HG03175 (cell line): ENCODE measurements around the gene RPL10A.
"Not testable (repeated sequence)": the region's sequence is repeated elsewhere in the genome, so short reads cannot be mapped to it uniquely, and the experiment has no call there.

ENCODE experiments used
- ATAC-seq: cut with Tn5 transposase; IDR thresholded peaks from one replicate; pipeline ENCODE4 v1.9.1; 2021; ENCODE audit warnings: mild to moderate bottlenecking, moderate library complexity; ENCODE audit not compliant: unreplicated experiment

Gene RPL10A

DNA sequence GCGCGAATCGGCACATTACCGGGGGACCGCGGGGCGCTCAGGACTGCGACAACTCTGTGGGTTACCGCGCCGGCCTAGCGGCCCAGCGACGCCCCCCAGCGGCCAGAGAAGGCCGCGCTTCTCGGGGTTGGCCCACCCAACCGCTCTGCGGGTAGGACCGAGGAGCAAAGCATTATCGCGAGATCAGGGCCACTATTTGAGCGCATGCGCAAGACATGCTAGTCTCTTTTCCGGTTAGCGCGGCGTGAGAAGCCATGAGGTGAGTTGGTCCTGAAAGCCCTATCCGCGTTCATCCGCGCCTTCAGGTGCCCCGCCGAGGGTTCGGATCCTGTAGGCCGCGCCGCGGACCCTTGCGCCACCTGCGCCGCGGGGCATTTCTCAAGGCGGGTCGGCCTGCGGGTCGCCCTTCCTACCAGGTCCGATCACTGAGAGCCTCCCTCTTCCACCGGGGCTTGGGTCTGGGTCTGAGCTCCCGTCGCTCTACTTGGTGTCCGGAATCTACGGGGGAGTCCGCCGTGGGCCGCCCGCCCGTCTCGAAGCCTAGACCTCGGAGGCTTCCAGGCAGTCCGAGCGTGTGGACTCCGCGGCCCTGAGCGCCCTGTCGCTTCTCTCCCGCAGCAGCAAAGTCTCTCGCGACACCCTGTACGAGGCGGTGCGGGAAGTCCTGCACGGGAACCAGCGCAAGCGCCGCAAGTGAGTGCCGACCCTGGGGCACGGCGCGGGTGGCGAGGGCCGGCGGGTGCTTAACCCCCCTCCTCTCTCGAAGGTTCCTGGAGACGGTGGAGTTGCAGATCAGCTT lies at the start of gene RPL10A:
Gene RPL10A, plus strand, starts transcription at position 221 of the 799 bp plus-strand sequence. Its CDS starts 34 bp downstream, at position 255.
- peak; percentile 75 for ATAC-seq

DNA sequence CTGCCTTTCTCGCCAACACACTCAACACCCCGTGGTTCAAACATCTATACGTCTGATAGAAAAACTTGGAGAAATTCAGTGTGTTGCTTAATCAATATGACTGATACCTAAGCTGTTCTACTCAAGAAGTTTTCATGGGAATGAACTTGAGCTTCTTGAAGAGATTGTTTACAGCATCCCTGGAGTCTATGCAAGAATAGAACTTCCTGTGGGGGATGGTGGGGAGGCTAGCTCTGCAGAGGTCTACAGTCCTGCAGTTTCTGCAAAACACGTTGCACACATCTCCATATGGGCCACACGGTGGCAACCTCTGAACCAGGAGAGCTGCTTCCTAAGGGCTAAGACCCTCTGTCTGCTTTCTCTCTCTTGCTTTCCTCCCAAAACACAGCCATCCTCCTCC lies 48.8 kb upstream of the RPL10A start:
- no peak for ATAC-seq

DNA sequence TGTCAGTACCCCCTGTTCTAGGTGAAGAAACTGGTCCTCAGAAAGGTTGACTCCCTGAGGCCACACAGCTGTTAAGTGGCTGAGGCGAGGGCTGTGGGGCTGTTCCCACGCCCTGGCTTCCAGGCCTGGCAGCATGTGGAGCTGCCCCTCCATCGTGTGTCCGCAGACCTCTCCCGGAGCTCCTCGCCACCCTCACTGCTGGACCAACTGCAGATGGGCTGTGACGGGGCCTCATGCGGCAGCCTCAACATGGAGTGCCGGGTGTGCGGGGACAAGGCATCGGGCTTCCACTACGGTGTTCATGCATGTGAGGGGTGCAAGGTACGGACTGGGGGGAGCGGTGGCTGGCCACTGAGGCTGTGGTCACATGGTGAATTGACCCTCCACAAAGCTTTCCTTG lies 48.2 kb upstream of the RPL10A start:
- ATAC-seq, result no peak

DNA sequence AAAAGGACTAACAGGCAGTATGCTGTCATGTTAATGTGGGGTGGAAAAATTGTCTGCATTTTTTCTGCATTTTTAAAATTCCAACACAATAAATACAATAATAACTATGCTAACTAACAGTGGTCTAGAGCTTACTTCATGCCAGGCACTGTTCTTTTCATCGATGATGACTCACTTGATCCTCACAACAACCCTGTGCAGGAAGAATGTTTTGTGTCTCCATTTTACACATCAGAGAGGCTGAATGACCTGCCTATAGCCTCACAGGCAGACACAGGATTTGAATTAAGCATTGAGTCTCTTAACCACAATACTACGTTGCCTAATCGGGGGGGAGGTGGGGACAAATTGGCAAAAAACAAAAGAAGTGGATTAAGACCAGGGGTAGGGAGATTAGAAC lies 42.9 kb upstream of the RPL10A start:
- no peak for ATAC-seq

DNA sequence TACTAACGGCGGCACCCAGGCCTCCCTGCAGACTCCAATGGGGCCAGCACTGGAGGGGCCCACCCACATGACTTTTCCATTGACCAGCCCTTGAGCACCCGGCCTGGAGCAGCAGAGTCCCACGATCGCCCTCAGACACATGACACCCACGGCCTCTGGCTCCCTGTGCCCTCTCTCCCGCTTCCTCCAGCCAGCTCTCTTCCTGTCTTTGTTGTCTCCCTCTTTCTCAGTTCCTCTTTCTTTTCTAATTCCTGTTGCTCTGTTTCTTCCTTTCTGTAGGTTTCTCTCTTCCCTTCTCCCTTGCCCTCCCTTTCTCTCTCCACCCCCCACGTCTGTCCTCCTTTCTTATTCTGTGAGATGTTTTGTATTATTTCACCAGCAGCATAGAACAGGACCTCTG lies 42.1 kb upstream of the RPL10A start:
- no peak for ATAC-seq

DNA sequence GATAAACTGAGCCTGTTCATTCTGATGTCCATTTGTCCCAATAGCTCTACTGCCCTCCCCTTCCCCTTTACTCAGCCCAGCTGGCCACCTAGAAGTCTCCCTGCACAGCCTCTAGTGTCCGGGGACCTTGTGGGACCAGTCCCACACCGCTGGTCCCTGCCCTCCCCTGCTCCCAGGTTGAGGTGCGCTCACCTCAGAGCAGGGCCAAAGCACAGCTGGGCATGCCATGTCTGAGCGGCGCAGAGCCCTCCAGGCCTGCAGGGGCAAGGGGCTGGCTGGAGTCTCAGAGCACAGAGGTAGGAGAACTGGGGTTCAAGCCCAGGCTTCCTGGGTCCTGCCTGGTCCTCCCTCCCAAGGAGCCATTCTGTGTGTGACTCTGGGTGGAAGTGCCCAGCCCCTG lies 40.8 kb upstream of the RPL10A start:
- ATAC-seq, result no peak

DNA sequence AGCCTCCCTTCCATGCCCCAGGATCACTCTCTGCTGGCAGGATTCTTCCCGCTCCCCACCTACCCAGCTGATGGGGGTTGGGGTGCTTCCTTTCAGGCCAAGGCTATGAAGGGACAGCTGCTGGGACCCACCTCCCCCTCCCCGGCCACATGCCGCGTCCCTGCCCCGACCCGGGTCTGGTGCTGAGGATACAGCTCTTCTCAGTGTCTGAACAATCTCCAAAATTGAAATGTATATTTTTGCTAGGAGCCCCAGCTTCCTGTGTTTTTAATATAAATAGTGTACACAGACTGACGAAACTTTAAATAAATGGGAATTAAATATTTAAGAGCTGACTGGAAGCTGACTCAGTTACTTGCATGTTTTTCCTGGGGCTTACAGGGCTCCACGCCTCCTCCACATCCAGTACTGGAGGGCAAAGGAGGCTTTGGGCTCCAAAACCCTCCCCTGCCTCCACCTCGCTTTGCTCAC lies 40.3 kb upstream of the RPL10A start:
- ATAC-seq, result no peak

DNA sequence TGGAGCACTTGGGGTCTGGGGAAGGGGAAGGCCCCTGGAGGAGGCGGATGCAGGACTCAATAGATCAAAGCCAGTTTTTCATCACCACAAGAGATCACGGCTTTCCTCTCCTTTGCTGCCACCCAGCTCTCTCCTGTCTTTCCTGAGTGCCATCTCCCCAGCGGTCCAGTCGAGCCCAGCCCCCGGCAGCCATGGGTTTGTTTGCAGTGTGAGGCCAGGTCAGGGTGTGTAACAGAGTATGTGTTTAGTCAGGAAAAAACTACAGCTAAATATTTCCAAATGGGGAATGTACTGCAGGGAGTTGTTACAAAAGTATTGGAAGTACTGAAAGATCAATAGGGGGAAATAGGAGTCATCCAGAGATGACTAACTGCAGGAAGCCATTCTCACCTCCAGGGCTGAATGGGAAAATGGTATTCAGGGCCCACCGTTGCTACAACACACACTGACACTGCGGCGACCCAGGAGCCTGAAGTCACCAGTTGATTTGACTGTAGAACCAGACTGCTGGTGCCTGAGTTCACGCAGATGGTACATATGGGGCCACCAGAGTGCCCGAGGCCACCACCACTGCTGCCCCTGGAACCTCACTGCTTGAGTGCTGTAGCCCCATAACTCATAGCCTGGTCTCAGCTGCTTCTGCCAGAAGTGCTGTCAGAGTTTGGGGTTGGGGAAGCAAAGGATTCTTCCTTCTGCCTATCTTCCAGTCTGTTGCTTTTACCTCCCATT lies 39.6 kb upstream of the RPL10A start:
- ATAC-seq, result no peak

DNA sequence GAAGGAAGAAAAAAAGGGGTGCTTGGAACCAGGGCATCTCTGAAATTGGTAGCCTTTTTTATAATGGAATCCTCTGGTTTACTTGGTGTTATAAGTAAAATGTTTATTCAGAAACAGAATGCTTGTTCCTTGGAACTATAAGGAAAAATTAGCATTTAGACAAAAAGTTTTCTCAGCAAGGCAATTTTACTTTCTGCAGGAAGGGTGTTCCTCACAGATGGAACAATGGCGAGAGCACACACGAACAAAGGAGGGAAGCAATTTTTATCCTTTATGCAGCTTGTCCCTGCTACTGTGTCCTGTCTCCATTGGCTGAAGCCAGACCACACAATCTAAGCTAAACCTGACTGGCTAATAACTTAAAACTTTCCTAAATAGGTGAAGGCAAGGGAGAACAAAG lies 38.7 kb upstream of the RPL10A start:
- ATAC-seq, result no peak

DNA sequence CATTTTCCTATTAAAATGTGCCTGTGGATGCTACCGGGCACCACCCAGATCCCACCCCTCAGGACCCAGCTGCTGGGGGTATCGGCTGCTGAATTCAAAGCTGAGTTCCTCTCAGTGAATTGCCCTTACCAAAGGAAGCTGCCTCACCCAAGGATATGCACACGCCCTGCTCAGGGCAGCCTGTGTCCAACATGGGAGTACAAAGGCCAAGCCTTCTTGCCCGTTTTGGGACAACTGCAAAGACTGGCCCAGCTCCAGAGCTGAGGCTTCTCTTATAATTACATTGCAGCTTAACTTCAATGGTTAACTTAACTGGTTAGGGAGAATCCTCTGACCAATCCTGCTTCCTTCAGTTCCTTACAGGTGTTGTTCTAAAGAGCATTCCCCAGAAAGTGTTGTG lies 35.9 kb upstream of the RPL10A start:
- no peak for ATAC-seq

DNA sequence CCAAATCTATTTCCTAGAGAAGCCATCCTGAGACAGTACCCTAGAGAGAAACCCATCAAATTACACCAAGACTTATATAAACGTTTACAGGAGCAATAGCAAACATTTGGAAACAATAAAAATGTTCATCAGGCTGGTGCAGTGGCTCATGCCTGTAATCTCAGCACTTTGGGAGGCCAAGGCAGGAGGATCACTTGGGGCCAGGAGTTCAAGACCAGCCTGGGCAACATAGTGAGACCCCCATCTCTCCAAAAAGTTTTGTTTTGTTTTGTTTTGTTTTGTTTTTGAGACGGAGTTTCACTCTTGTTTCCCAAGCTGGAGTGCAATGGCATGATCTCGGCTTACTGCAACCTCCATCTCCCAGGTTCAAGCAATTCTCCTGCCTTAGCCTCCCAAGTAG lies 35.5 kb upstream of the RPL10A start:
- ATAC-seq, result not testable (repeated sequence)

DNA sequence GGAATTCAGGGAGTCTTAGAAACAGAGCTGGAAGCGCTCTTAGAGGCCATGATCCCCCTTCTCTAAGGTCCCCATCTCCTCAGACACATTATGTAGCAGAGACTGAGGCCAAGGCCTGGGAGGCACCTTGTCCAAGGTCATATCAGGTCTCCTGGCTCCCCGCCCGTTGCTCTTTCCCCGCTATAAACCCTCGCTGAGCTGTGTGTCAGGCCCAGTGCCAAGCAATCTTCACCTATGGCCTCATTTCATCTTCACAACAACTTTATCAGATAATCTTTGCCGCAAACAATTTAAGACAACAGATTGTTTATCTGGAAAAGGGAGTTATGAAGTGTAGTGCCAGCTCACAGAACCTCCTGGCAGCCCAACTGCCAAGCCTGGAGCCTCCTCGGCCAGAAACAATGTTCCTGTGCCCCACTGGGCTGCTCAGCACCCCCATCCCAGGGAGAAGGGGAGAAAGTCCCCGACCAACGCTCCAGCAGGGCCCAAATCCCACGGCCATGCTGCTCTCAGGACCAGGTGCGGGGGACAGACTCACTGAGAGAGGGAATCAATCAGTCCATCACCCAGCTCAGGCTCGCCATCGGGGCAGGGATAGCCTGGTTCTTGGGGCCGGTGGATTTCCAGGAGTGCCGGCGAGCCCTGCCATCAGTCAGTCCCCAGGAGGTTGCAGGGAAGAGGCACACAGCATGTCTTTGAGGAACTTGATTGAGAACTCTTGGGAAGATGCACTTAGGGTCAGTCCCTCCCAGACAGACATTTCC lies 32.9 kb upstream of the RPL10A start:
- no peak for ATAC-seq

DNA sequence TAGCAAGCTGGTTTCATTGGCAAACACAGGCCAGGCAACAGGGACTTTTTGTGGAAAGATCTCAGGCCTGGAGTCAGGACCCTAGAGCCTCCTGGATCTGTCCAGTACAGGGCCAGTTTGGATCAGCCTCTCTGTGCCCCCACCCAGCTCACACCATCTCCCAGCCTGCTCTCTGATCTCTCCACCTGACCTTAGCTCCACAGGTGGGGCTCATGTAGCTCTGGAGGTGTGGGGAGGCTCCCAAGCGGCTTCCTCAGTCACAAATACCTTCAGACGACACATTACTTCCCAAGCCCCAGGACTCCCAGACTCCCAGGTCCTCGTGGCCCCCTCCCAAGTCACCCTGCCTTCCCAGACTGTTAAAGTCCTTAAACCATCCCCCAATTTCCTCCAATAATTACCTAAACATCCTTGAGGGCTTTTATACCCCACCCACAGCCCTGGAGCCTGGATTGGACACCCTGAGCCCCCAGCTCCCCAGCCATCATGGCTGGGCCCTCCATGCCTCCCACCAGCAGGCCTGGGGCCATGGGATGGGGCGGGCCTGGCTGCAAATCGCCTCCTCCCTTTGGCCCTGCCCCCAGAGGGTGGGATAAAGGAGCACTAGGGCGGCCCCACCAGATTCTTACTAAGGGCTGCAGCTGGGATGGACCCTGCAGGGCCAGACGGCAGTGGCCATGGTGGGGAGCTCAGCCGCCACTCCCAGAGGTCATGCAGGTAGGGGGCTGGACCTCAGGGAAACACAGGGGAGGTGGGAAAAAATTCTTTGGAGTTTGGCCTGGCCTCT lies 31.9 kb upstream of the RPL10A start:
- no peak for ATAC-seq

DNA sequence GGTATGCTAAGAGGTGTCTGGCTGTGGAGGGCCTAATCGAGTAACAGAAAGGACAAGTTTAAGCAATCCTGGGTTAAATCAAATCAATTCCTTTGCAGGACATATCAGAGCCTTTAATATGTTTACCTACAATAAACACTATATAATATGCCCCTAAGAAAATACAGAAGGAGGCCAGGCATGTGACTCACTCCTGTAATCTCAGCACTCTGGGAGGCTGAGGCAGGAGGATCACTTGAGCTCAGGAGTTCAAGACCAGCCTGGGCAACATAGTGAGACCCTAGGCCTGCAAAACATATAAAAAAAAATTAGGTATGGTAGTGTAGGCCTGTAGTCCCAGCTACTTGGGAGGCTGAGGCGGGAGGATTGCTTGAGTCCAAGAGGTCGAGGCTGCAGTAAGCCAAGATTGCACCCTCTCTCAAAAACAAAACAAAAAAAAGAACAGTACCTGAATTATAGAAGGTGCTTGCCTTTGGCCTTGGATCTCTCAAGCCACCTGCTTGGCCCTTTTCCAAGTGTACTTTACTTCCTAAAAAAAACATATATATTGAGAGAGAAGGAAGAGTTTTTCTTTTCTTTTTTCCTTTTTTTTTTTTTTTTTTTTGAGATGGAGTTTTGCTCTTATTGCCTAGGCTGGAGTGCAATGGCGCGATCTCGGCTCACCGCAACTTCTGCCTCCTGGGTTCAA lies 29.7 kb upstream of the RPL10A start:
- not testable (repeated sequence) for ATAC-seq

DNA sequence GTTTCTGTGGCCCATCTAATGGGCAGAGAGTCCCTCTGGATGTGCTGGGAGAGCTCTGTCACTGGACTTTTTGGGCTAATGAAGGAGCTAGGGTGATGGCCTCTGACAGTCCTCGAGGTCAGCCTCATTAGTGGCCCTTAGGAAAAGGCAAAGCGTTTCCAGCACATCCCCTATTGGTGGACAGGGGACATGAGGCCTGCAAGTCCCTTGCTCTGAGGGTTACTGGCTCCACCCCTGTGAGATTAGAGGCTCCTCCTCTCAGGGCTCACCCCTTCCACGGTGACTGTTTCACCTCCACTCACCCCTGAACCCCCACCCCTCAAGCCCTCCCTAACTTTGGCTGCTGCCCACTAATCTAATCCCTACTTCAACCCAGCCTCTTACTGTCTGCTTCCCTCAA lies 28.9 kb upstream of the RPL10A start:
- no peak for ATAC-seq

DNA sequence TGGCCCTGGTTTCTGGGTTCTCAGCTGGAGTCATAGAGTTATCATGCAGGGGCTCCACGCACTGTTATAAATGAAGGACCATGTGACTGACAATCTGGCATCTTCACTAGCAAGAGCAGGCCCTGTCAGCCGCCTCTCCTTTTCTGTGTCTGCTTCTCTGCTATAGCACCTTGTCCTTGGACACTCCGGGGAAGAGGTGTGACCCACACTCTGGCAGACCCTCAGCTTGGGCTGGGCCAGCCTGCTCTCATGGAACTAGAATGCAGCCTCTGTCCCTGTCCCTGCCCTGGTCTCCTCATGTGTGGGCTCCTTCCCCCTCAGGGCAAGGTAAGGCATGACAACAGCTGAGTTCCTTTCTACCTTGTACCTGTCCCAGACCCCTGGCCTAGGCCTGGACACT lies 27.0 kb upstream of the RPL10A start:
- ATAC-seq, result no peak

DNA sequence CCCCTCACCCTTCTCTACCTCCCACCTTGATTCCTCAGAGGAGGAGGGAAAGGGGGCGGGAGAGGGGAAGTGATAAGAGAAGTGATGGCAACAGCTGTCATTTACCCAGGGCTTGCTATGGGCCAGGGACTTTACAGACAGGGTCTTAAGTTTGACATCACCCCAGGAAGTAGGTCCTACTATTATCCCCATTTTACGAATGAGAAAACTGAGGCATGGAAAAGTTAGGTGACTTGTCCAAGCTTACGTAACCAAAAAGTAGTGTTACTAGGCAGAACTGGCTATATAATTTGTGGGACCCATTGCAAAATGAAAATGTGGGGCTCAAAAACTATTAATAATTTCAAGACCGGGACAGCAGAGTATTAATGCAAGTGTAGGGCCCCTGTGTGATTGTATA lies 26.6 kb upstream of the RPL10A start:
- no peak for ATAC-seq

DNA sequence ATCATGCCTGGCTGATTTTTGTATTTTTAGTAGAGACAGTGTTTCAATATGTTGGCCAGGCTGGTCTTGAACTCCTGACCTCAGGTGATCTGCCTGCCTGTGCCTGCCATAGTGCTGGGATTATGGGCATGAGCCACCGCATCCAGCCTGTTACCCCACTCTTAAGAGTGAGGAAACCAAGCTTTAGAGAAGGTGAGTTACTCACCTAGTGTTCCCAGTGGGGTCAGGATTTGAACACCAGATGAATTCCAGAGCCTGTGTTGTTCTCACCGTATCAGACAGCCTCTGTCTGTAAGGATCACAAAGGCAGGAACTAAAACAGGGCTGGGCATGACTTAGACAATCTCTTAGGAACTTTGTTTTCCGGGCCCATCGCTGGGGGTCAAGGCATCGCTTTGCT lies 25.5 kb upstream of the RPL10A start:
- ATAC-seq, result no peak

DNA sequence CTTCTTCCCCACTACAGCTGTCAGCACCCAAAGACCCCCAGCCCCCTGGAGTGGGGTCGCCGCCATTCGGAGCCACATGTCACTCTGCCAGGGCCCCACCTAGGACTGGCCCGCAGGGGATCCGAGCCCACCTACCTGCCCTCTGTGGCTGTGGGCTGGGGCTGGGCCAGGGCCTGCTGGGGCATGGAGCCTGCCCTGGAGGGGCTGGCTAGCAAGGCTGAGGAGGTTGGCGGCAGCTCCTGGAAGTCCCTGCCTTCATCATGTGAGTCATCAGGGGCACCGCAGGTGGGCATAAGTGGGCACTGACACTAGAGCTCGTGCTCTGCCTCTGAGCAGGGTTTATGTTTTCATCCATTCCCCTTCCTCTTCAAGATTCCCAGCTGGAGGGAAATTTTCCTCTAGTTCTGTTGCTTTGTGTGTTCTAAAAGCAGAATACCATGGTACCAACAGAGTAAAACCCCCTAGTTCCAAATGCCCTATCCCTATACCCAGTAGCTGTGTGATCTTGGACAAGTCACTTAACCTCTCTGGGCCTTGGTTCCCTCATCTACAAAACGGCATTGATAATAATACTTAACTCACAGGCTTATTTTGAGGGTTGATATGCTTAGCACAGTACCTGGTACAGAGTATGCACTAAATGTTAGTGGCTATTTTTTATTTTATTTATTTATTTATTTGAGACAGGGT lies 24.7 kb upstream of the RPL10A start:
- ATAC-seq, result no peak

DNA sequence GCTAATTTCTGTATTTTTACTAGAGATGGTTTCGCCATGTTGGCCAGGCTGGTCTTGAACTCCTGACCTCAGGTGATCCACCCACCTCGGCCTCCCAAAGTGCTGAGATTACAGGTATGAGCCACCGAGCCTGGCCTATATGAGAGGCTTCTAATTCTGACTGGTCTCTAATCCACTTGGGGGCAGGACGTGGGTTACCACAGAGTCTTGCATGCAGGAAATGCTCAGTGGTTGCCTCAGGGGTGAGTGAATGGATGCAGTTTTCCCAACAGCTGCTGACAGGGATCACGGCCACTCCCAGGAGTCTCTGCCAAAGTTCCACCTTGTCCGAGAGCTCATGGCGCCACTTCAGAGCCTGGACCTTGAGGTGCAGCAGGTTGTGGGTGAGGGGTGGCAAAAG lies 22.5 kb upstream of the RPL10A start:
- ATAC-seq, result no peak
